NOMO-1 treated with DMSO at 0.1 percent for 48 hours (cell line): Measurements from ENCODE around the gene FBXO8.

Experiments used
- DNase-seq: peaks from one replicate; lab custom pipeline; 2025; ENCODE audit not compliant: unreplicated experiment; lab: John Stamatoyannopoulos, UW

Gene FBXO8

GRCh38 chr4:174210952-174211490, 72.4 kb downstream of the FBXO8 start:
- DNase-seq = no peak

DNA sequence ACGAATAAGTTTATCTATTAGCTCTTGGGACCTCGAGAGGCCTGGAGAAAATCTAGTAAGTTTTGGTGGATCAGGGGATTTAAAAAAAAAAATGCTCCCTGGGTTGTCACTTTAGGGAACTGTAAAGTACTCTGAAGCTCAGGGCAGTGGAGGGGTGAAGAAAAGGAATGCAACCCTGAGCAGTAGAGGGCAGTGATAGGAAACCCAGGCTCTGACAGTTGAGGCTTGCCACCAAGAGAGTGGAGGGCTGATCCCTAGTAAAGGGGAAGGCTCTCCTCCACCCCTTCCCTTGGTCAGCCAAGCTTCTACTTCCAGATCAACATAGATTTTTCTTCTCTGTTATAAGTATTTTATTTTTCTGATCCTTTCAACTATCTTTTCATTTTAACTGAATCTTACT, 73.1 kb downstream of the FBXO8 start:
- no peak for DNase-seq

- DNase-seq = no peak
Measured at GRCh38 chr4:174209341-174209740, 74.1 kb downstream of the FBXO8 start.

- peak; percentile 11 for DNase-seq
Measured at GRCh38 chr4:174207367-174207766, 76.1 kb downstream of the FBXO8 start.

DNA sequence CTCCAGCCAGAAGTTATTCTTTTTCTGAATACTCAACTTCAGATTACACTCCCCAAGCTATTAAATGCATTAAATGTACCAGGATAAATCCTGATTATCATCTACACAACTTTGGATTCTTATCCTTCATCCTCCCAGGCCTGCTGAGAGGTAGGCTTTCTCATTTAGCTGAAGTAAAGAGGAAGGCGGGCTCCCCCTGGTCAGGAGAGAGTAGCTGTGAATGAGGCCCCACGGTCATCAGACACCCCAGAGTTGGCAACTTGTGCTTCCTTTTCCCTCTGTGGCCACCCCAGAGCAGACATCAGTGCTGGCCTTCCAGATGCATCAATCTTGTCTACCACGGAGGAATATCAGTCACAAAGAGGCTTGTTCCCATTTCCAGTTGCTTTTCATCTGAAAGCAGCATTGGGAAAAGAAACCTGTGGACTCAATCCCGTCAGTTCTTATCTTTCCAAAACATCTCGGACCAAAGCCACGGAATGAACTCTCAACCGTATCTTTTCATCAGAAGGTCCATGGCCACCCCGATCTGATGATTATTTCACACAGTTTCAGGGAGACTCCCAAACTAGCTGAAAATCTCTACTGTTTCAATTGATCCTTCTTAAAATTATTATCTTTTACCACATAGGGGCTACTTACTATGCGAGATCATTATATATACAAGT, 79.2 kb downstream of the FBXO8 start:
- no peak for DNase-seq

DNA sequence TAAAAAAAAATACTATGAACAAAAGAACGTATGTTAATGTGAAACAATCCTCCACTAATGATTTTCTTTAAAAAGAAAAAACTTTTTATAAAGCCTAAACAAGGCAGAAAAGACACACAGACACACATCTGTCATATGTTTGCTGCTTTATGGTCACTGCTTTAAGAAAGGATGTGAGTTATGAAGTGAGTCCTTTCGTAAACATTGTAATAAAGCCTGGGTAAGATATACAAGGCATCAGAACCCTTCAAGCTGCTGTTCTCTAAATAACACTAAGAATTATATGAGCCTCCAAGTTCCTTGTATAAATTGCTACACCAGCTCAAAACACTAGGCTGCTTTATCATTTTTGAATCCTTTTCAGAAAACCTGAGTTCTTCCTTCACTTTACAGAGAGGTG, 81.6 kb downstream of the FBXO8 start:
- DNase-seq = no peak

- no peak for DNase-seq
Measured at GRCh38 chr4:174199735-174200134, 83.7 kb downstream of the FBXO8 start.

- DNase-seq = no peak
Measured at GRCh38 chr4:174198828-174199227, 84.6 kb downstream of the FBXO8 start.

DNA sequence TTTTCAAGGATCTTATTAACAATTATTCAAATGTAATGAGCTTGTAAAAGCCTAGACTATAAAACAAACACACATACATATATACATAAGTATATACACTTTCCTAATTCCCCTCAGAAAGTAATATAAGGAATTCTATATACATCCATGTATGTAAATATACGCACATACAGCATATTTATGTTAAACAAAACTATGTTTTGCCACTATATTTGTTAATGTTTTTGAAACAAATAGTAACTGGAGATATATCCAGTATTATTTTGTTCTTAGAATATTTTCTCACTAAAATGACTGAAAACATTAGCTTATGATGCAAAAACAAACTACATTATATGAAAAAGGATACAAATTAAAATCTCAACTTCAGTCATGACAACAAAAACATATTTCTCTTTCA, 85.1 kb downstream of the FBXO8 start:
- no peak for DNase-seq

- no peak for DNase-seq
Measured at GRCh38 chr4:174193438-174194374, 89.8 kb downstream of the FBXO8 start.

- DNase-seq = no peak
Measured at GRCh38 chr4:174192943-174193342, 90.5 kb downstream of the FBXO8 start.

- no peak for DNase-seq
Measured at GRCh38 chr4:174190832-174191500, 92.5 kb downstream of the FBXO8 start.

DNA sequence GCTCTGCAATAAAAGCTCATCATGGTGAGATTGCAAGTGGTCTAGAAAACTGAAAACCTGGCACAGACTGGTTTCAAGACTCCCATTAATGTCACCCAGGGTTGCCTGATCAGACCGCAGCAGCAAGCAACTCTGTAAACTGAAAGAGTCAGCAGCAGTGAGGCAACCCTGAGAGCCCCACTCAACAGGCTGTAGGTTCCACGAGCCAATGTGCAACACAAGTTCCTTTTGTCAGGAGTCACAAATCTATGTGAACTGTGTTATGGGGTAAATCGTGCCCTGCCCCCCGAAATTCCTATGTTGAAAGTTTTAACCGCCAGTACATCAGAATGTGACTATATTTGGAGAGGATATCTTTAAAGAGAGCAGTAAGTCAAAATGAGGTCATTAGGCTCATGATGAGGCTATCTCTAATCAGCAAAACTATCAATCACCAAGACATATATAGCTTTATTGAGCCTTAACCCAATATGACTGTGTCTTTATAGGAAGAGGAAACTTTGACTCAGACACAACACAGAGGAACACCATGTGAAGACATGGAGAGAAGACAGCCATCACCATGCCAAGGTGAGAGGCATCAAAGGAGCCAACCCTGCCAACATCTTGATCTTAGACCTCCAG, 94.0 kb downstream of the FBXO8 start:
- DNase-seq = no peak
